PC-3 (cell line): ENCODE measurements around the gene RNF14.

Experiments
- EZH2 ChIP-seq: fragments of 300-600 bp; sonication (generic); IDR thresholded peaks from one replicate; pipeline ENCODE4 v1.6.1; 2017; ENCODE audit warnings: antibody characterized with exemption, mild to moderate bottlenecking, low read length; ENCODE audit not compliant: unreplicated experiment
- EZH2phosphoT487 ChIP-seq: fragments of 300-600 bp; sonication (generic); IDR thresholded peaks from 2 replicates; pipeline ENCODE4 v1.6.1; 2018; ENCODE audit warnings: mild to moderate bottlenecking, antibody characterized with exemption, low read length, borderline replicate concordance
- TF ChIP-seq, protein P1 (sequence below): fragments of 300-600 bp; sonication (generic); conservative IDR thresholded peaks from 2 replicates; pipeline ENCODE4 v1.5.1; 2017; ENCODE audit warnings: antibody characterized with exemption, low read depth, mild to moderate bottlenecking, low read length

DNA sequence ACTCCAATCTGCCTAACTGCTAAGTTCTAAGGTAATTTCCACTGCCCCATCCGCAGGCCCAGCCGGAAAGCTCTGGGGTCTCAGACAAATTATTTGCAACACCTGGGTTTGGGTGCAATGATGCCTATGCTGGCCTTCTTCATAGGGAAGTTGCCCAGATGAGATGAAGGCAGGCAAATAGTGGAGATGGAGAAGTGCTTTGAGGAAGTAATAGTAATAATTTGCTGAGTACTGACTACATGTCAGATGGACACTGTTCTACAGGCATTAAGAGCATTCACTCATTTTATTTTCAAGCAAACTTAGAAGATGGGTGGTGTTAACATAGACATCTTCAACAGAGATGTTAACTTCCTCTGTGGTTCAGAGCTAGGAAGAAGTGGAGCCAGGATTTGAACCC is 14.7 kb upstream of the RNF14 start:
- TF ChIP-seq, protein P1, sequence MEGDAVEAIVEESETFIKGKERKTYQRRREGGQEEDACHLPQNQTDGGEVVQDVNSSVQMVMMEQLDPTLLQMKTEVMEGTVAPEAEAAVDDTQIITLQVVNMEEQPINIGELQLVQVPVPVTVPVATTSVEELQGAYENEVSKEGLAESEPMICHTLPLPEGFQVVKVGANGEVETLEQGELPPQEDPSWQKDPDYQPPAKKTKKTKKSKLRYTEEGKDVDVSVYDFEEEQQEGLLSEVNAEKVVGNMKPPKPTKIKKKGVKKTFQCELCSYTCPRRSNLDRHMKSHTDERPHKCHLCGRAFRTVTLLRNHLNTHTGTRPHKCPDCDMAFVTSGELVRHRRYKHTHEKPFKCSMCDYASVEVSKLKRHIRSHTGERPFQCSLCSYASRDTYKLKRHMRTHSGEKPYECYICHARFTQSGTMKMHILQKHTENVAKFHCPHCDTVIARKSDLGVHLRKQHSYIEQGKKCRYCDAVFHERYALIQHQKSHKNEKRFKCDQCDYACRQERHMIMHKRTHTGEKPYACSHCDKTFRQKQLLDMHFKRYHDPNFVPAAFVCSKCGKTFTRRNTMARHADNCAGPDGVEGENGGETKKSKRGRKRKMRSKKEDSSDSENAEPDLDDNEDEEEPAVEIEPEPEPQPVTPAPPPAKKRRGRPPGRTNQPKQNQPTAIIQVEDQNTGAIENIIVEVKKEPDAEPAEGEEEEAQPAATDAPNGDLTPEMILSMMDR = no peak
- TF ChIP-seq EZH2phosphoT487 (no peak), EZH2 (no peak)
